Activated T-cell treated with anti-CD3 and anti-CD28 coated beads, Interleukin-2, amount 50 U/mL, for 4 hours (primary cell): Measurements from ENCODE around the gene ZFHX3. TPM values are rescaled to one million over a fixed set of nuclear protein-coding genes. Genes with fewer than 3 reads are reported as not detected.

ENCODE experiments used
- ATAC-seq, 2 donors: fragments of 200-7000 bp; cut with Tn5 transposase; one replicate each; pipeline ENCODE4 v1.10.0; 2021
- DNase-seq: peaks from one replicate; pipeline ENCODE4 v3.0.0-alpha.2; 2020
- H3K27me3 Mint-ChIP-seq: one replicate; pipeline ENCODE4 v1.8.0; 2021; ENCODE audit warnings: low read depth, mixed read lengths
- H3K36me3 Mint-ChIP-seq: one replicate; pipeline ENCODE4 v1.8.0; 2022; ENCODE audit warnings: mixed read lengths; ENCODE audit not compliant: insufficient read depth
- H3K4me1 Mint-ChIP-seq: one replicate; pipeline ENCODE4 v1.8.0; 2021; ENCODE audit warnings: low read depth, mixed read lengths
- H3K4me3 Mint-ChIP-seq: one replicate; pipeline ENCODE4 v1.8.0; 2021; ENCODE audit warnings: mild to moderate bottlenecking, moderate library complexity, mixed read lengths
- H3K9me3 Mint-ChIP-seq: one replicate; pipeline ENCODE4 v1.8.0; 2021; ENCODE audit warnings: mixed read lengths
- total RNA-seq, 3 donors: library from RNA; stranded (reverse); gene quantifications; one replicate each; pipeline ENCODE4 v1.2.1, GENCODE V29; 2021

Gene ZFHX3
- total RNA-seq, 3 donors from 2014 or later: 0.29 to 2.5 (median 0.86) TPM

DNA sequence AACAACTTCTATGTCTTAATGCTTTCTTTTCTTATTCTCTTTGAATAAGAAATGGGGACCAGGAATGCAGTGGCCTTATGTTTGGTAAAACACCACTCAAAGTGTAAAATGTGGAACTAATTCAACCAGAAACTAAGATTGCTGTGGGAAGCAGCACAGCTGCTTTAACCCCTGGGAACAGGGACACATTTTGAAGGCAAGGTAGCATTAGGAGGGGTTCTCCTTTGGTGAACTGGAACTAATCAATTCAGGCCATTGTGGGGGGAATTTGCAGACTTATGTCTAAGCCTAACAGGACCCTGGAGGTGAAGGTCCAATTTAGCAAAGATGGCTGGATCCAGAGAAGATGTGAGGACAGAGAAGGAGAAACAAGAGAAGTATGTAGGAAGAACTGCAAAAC is 256.1 kb downstream of the ZFHX3 start:
- no peak for ATAC-seq
- peaks cover 12% of the 10 kb centered on the region for H3K4me1 Mint-ChIP-seq
- H3K27me3 Mint-ChIP-seq: peaks cover 18% of the 10 kb centered on the region

DNA sequence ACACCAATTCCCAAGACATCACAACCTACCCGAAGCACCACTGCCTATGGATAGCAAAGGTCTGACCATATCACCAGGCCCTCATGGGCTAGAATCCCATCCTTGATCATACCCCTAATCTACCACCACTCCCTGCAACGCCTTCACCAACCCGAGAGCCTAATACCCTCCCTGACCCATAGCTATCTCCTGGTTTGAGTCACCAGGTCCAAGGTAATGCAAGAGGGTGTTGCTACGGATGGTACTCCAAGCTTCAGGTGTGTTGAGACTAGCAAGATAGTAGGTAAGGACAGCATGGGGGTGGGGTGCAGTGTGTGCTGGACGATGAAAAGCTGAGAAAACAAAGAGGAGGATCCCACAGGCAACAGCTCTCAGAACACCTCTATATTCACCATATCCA is 258.0 kb downstream of the ZFHX3 start:
- Mint-ChIP-seq H3K4me3 (no peak overlapping the region), H3K4me1 (peaks cover 16% of the 10 kb centered on the region), H3K9me3 (no peaks in the 10 kb centered on the region), H3K27me3 (peaks cover 29% of the 10 kb centered on the region), H3K36me3 (no peaks in the 10 kb centered on the region)
- ATAC-seq (no peak), DNase-seq (no peak)

More for the DNA sequence above, 256.1 kb downstream of the ZFHX3 start:
- Mint-ChIP-seq H3K4me3 (no peak overlapping the region), H3K9me3 (no peaks in the 10 kb centered on the region), H3K36me3 (peaks cover 2% of the 10 kb centered on the region)
- no peak for DNase-seq

- H3K4me3 Mint-ChIP-seq: no peak overlapping the region
- peaks cover 16% of the 10 kb centered on the region for H3K4me1 Mint-ChIP-seq
- peaks cover 29% of the 10 kb centered on the region for H3K27me3 Mint-ChIP-seq
- no peaks in the 10 kb centered on the region for H3K9me3 Mint-ChIP-seq
- ATAC-seq (no peak), DNase-seq (no peak)
- H3K36me3 Mint-ChIP-seq: no peaks in the 10 kb centered on the region
Observed at GRCh38 chr16:72789465-72789864, 258.5 kb downstream of the ZFHX3 start.

- H3K27me3 Mint-ChIP-seq: peaks cover 29% of the 10 kb centered on the region
- H3K9me3 Mint-ChIP-seq: no peaks in the 10 kb centered on the region
- H3K4me1 Mint-ChIP-seq: peaks cover 17% of the 10 kb centered on the region
- no peak for DNase-seq
- ATAC-seq: no peak
- H3K36me3 Mint-ChIP-seq: no peaks in the 10 kb centered on the region
- H3K4me3 Mint-ChIP-seq: peak overlapping the region; percentile 80
Observed at GRCh38 chr16:72788269-72788809, 259.6 kb downstream of the ZFHX3 start.

DNA sequence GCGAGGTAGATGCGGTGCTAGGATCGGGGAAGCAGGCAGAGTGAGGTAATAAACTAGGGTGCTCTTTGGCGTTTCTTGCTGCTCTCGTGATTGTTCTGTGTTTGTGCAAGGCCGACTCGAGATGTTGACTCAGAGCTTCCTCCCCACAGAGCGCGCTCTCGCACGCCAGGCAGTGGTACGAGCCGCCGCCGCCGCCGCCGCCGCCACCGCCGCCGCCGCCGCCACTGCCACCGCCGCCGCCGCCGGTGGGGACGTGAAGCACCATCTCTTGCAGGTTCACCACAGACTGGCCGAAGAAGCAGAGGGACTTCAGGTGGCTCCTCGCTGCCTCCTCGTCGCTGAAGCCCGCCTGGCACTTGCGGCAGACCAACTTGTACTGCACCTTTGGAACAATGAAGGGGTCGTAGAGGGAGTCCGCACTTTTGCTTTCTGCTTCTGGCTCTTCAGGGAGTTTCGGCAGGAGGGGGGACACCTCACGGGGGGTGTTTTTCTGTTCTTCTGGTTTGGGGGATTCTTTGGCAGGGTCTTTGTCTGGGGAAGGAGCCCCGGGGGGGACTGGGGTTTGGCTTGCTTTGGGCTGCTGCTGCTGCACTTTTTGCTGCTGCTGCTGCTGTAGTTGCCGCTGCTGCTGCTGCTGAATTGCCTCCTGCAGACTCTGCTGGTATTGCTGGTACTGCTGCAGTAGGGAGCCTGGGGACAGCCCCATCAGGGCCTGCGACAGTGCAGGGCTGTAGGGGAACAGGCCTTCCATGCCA is 260.2 kb downstream of the ZFHX3 start:
- no peaks in the 10 kb centered on the region for H3K9me3 Mint-ChIP-seq
- peak; percentile 40 for DNase-seq
- peak; percentile 92 to 93 for ATAC-seq
- H3K4me1 Mint-ChIP-seq: peaks cover 17% of the 10 kb centered on the region
- peak overlapping the region; percentile 80 for H3K4me3 Mint-ChIP-seq
- peaks cover 29% of the 10 kb centered on the region for H3K27me3 Mint-ChIP-seq
- H3K36me3 Mint-ChIP-seq: no peaks in the 10 kb centered on the region

DNA sequence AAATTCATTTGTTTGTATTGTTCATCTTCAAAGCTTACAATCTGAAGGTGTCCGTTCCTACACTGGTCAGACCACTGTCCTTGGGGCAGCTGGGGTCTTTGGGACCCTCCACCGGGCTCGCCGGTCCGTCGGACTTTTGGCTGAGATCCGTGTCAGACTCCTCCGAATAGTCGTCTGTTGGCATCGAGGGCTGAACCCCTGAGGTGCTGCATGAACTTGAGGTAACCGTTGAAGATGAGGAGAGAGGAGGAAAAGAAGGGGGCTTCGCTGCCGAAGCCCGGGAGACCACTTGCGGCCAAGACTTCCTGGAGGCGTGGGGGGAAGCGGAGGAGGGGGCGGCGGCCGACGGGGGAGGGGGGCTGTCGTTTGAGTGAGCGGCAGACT is 260.8 kb downstream of the ZFHX3 start:
- DNase-seq (no peak), ATAC-seq (peak; percentile 3)
- Mint-ChIP-seq H3K9me3 (no peaks in the 10 kb centered on the region), H3K4me3 (peak overlapping the region; percentile 80), H3K36me3 (no peaks in the 10 kb centered on the region), H3K4me1 (peaks cover 17% of the 10 kb centered on the region), H3K27me3 (peaks cover 29% of the 10 kb centered on the region)

DNA sequence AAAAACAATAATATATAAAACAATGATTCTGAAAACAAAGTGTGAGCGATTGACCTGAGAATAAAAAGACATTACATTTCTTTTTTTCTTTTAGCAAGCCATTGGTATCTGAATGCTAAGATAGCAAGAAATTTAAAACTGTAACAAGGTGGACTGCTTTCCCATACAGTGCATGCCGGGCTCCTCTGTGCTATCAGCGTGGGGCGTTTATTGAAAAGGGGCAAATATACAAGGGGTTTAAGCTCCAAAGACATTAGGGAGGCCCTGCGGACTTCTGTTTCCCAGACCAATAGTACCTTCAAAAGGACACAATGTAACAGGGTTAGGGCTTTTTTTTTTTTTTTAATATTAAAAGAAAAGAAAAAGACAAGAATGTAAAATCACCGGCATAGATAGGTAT is 261.3 kb downstream of the ZFHX3 start:
- H3K36me3 Mint-ChIP-seq: no peaks in the 10 kb centered on the region
- ATAC-seq (no peak), DNase-seq (no peak)
- no peaks in the 10 kb centered on the region for H3K9me3 Mint-ChIP-seq
- peaks cover 29% of the 10 kb centered on the region for H3K27me3 Mint-ChIP-seq
- H3K4me3 Mint-ChIP-seq: peak overlapping the region; percentile 26
- H3K4me1 Mint-ChIP-seq: peaks cover 17% of the 10 kb centered on the region

GRCh38 chr16:72785886-72786285 is 262.0 kb downstream of the ZFHX3 start:
- H3K4me3 Mint-ChIP-seq: no peak overlapping the region
- peaks cover 17% of the 10 kb centered on the region for H3K4me1 Mint-ChIP-seq
- H3K9me3 Mint-ChIP-seq: no peaks in the 10 kb centered on the region

DNA sequence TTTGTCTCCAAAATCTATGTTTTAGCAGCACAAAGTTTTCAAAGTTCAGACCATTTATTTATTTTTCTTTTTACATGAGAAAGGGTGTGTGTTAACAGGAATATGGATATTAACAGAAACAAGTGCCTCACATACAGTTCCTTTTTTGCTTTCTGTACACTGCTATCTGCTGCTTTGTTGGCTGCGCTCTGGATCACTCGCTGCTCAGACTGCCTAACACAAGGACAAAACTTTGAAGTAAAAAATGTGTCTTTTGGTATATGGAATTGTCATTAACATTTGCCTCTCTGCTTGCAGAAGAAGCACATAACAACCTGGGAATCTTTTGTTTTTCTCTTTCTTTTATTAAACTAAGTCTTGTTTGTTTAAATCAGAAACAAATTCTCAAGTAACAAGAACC is 262.8 kb downstream of the ZFHX3 start:
- Mint-ChIP-seq H3K36me3 (no peaks in the 10 kb centered on the region), H3K4me3 (no peak overlapping the region), H3K4me1 (peaks cover 17% of the 10 kb centered on the region), H3K9me3 (no peaks in the 10 kb centered on the region), H3K27me3 (peaks cover 24% of the 10 kb centered on the region)
- ATAC-seq: no peak
- no peak for DNase-seq

More at GRCh38 chr16:72785886-72786285, 262.0 kb downstream of the ZFHX3 start:
- Mint-ChIP-seq H3K27me3 (peaks cover 25% of the 10 kb centered on the region), H3K36me3 (no peaks in the 10 kb centered on the region)
- DNase-seq (no peak), ATAC-seq (no peak)

DNA sequence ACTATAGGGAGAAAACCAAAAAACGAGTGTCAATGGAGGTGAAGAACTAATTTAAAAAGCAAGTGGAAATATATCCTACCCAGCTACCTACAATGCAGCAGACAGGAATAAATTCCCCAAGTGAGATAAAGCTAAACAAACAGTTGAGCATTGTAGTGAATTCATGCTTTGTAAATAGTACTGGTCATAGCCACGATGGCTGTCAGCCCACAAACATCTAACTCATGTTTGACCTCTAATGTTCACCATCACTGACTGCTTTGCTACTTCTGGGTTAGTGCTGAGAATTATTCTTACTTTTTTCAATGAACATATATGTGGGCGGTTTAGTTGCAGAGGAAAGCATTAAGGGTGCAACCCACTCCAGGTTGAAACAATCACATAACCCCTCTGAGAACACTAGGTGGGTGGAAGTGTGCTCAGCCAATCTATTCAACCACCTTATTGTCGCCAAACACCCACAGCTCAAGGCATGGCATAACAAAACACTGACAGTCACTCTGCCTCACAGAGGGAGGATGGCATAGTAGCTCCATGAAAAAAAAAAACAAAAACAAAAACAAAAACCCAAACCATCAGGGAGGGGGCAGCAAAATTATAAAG is 264.1 kb downstream of the ZFHX3 start:
- DNase-seq (no peak), ATAC-seq (no peak)
- Mint-ChIP-seq H3K27me3 (peaks cover 24% of the 10 kb centered on the region), H3K9me3 (no peaks in the 10 kb centered on the region), H3K4me3 (no peak overlapping the region), H3K4me1 (peaks cover 17% of the 10 kb centered on the region), H3K36me3 (no peaks in the 10 kb centered on the region)

DNA sequence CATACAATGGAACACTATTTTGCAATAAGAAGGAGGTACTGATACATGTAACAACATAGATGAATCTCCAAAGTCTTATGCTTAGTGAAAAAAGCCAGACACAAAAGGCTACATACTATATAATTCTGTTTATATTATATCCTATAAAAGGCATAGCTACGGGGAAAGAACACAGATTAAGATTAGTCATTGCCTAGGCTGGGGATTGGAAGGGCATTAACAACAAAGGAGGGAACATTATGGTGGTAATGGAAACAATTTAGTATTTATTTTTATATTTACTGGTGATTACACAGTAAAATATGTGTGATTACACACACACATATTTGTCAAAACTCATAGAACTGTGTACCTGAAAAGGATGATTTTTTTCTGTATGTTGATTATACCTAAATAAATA is 278.1 kb downstream of the ZFHX3 start:
- Mint-ChIP-seq H3K27me3 (no peaks in the 10 kb centered on the region), H3K4me3 (no peak overlapping the region), H3K4me1 (peaks cover 3% of the 10 kb centered on the region), H3K36me3 (peaks cover 3% of the 10 kb centered on the region), H3K9me3 (peaks cover 7% of the 10 kb centered on the region)
- DNase-seq (no peak), ATAC-seq (no peak)

DNA sequence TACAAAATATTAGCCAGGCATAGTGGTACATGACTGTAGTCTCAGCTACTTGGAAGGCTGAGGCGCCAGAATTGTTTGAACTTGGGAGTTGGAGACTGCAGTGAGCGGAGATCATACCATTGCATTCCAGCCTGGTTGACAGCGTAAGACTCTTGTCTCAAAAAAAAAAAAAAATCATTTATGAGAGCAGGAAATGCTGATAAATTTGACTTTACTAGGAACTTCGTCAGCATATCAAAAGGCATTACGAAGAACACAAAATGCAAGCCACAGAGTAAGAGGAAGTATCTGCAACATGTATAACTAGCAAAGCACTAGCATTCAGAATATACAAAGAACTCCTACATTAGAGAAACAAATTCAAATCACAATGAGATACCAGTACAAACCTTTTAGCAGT is 279.3 kb downstream of the ZFHX3 start:
- H3K9me3 Mint-ChIP-seq: peaks cover 7% of the 10 kb centered on the region

GRCh38 chr16:72766506-72766905 is 281.4 kb downstream of the ZFHX3 start:
- Mint-ChIP-seq H3K36me3 (peaks cover 3% of the 10 kb centered on the region), H3K4me1 (peaks cover 3% of the 10 kb centered on the region), H3K4me3 (no peak overlapping the region), H3K27me3 (no peaks in the 10 kb centered on the region), H3K9me3 (peaks cover 4% of the 10 kb centered on the region)
- DNase-seq (no peak), ATAC-seq (no peak)

More for the DNA sequence above, 279.3 kb downstream of the ZFHX3 start:
- DNase-seq (no peak), ATAC-seq (no peak)
- Mint-ChIP-seq H3K27me3 (no peaks in the 10 kb centered on the region), H3K4me1 (peaks cover 3% of the 10 kb centered on the region), H3K4me3 (no peak overlapping the region), H3K36me3 (peaks cover 3% of the 10 kb centered on the region)

GRCh38 chr16:72764015-72764654 is 283.8 kb downstream of the ZFHX3 start:
- H3K4me1 Mint-ChIP-seq: peaks cover 2% of the 10 kb centered on the region
- peaks cover under 1% of the 10 kb centered on the region for H3K9me3 Mint-ChIP-seq

More at GRCh38 chr16:72764015-72764654, 283.8 kb downstream of the ZFHX3 start:
- Mint-ChIP-seq H3K4me3 (no peak overlapping the region), H3K27me3 (no peaks in the 10 kb centered on the region), H3K36me3 (no peaks in the 10 kb centered on the region)
- DNase-seq (no peak), ATAC-seq (no peak)
